GM18520 (cell line): ENCODE data around the gene NTPCR.
A peak's percentile ranks its signal among the peaks of the same experiment; 100 is the strongest.

ENCODE experiments used
- ATAC-seq: cut with Tn5 transposase; IDR thresholded peaks from one replicate; pipeline ENCODE4 v1.9.1; 2021; ENCODE audit not compliant: unreplicated experiment

Gene NTPCR

GRCh38 chr1:233006108-233006507, 55.7 kb downstream of the NTPCR start:
- ATAC-seq, result no peak

DNA sequence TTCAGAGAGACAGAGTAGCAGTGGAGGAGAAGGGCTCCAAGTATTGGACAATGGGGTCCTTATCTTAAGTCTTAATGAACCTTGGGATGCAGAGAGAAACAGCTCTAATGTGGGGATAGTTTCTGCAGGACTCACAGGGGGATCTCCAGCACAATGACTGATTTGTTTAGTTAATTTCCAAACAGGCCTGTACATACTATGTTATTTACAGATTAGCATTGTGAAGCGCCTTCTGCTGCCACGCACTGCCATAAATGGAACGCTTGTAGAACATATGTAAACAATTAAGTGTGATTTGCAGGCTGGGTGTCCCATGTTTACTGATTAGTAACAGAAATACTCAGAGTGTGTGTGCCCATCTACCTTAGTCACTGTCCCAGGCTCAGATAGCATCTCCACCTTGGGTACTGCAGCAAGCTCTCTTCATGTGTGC, 56.1 kb downstream of the NTPCR start:
- ATAC-seq, result no peak

DNA sequence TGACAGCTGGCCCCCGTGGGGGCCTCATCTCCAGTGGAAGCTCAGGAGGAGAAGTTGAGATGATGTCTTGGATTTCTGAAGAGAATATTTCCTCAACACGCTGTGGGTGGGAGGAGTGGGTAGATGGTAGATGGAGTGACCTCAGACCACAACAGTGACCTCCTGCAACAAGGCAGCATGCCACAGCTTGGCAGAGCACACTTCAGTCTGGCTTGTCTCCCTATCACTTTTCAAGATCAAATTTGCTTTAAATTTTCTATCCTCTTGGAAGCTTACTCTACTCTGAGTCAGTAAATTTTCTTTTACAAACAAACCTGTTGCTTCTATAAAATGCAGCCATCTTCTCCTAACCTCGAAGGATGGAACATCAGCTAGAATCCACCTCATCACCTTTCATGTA, 59.7 kb downstream of the NTPCR start:
- no peak for ATAC-seq

- ATAC-seq, result no peak
Measured at GRCh38 chr1:233012021-233012420, 61.6 kb downstream of the NTPCR start.

DNA sequence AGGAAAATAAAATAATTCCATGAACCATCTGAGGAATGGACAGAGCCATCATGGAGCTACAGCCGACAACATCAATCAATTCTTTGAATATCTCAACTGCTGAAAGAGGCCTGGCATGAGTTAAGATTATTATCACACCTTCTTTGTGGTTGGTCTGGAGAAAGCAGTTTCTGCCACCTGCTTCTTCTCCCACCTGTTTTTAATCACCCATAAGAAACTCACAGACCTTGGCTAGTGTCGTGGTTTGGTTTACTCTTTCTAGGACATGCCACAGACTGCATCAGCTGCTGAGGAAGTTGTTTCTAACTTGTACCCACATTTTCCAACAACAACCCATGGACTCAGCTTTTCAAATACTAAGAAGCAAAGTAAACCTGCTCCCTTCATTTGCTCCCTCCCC, 65.6 kb downstream of the NTPCR start:
- peak; percentile 72 for ATAC-seq

DNA sequence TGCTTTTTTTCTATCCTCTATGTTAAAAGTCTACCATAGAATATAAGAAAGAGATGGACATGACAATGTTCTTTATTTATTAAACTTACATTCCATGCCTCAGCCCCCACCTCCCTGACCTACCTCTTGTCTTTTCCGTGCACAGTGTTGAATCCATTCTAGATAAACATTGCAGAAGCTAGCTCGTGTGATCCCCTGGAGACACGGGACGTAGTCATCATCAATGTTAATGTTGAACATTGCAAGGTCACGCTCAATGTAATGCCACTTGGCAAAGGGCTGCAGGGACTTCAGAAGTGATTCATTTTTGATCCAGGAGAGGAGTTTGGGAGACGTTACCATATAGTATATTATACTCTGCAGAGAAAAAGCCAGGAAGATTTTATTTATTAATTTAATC, 66.4 kb downstream of the NTPCR start:
- no peak for ATAC-seq

DNA sequence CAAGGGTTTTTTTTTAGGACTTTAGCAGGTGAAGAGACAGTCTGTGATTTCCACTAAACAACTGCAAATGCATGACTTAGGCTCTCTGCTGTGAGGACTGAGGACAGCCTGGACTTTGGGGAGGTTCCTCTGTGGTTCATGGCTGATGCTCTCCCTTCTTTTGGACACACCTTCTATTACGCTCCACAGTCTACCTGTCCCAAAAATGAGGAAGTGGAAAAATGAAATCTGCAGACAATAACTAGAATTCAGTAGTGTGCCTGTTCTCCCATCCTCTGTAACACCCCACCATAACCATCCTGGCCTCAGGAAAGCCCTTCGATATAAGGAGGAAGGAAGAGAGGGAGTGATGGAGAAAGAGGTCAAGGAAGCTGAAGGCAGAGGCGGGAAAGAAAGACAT, 68.7 kb downstream of the NTPCR start:
- no peak for ATAC-seq

DNA sequence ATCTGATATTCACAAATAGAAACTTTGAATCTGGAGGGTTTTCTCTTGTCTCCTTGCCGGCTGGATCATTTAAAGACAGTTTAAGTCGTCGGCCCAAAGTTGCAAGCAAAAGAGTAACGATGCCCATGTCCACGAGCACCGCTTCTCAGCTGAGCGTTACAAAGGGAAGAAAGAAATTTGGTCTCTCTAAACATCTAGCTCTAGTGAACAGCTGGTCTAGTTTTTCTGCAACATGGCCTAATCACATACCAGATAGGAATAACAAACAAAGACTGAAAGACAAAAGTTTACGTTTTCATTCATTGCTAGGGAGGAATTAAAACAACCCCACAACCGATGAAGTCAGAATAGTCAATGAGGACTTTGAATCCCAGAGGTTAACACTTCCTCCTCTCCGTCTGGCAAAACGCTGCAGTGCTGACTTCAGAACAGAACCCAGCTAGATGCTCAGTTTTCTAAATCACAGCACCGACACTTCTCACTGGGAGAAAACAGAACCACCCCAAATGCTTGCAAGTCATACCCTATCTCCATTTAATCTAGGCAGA, 69.4 kb downstream of the NTPCR start:
- no peak for ATAC-seq

- no peak for ATAC-seq
Measured at GRCh38 chr1:233020426-233020825, 70.0 kb downstream of the NTPCR start.

DNA sequence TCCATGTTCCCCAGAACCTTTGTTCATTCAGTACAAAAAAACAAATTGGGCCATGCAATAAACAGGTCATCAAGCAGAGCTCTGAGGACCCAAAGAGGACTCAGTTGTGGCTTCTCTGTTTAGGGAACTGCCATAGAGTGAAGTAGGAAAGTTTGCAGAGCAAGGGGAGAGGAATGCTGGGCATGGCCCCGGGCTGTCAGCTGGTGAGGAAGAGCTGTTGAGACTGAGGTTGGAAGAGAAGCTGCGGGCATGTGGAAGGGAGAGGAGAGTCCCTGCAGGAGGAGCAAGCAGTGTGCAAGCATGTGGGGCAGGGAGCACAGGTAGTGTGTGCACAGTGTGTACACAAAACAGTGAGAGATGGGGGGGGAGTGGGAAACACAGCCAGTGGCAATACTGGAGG, 71.8 kb downstream of the NTPCR start:
- ATAC-seq, result no peak

GRCh38 chr1:233024199-233024598, 73.8 kb downstream of the NTPCR start:
- ATAC-seq, result no peak

GRCh38 chr1:233025157-233025556, 74.7 kb downstream of the NTPCR start:
- ATAC-seq, result no peak

GRCh38 chr1:233025567-233025966, 75.2 kb downstream of the NTPCR start:
- no peak for ATAC-seq

GRCh38 chr1:233027046-233027445, 76.6 kb downstream of the NTPCR start:
- no peak for ATAC-seq

- no peak for ATAC-seq
Measured at GRCh38 chr1:233031521-233031920, 81.1 kb downstream of the NTPCR start.

DNA sequence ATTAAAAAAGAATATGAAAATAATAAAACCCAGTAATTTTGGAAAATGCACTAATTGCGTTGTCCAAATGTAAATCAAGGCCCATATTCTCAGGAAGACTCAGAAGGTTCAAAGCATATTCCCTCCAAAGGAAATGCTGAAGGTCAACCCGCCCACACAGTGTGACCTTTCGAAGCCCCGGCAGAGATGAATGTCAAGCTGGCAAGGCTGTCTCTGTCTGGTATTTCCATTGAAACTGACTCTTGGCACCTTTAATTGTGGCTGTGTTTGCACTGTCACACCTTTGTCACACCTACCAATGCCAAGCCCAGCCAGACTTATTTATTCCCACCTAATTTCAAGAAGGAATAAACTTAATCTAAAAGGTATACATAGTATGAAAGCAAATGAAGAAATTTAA, 82.5 kb downstream of the NTPCR start:
- ATAC-seq, result no peak

DNA sequence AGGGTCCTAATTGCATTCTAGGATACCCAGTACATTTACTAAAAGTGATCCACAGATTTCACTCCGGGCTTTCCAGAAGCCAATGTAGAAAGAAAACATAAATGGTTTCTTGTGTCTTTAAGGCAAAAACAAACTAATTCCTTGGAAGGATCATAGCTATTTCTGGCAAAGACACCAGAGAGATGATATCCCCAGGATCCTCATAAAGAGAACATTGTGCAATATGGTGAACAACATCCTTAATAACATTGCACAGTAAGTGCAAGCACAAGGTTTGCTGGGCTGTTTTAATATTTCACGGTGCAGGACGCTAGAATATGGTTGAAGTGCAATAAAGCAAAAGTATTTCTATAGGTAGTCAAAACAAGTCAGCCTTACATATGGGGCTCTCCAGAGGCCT, 83.0 kb downstream of the NTPCR start:
- ATAC-seq, result no peak
